GM19193 (cell line): Measurements from ENCODE around the gene PLXNA3.
A peak's percentile ranks its signal among the peaks of the same experiment; 100 is the strongest.

Experiments
- POLR2A ChIP-seq: IDR thresholded peaks from 4 replicates; pipeline ENCODE4 v1.6.1; 2011; ENCODE audit not compliant: insufficient read depth, insufficient read length; ENCODE audit errors: extremely low read depth

Gene PLXNA3

GRCh38 chrX:154458116-154458953 is at the start of gene PLXNA3:
PLXNA3 (plus strand) TSS chrX:154458281; CDS start chrX:154460184, 1,903 bp downstream.
- TF ChIP-seq POLR2A: peak; percentile 47

GRCh38 chrX:154408659-154409221 is 49.3 kb upstream of the PLXNA3 start:
- no peak for TF ChIP-seq POLR2A

DNA sequence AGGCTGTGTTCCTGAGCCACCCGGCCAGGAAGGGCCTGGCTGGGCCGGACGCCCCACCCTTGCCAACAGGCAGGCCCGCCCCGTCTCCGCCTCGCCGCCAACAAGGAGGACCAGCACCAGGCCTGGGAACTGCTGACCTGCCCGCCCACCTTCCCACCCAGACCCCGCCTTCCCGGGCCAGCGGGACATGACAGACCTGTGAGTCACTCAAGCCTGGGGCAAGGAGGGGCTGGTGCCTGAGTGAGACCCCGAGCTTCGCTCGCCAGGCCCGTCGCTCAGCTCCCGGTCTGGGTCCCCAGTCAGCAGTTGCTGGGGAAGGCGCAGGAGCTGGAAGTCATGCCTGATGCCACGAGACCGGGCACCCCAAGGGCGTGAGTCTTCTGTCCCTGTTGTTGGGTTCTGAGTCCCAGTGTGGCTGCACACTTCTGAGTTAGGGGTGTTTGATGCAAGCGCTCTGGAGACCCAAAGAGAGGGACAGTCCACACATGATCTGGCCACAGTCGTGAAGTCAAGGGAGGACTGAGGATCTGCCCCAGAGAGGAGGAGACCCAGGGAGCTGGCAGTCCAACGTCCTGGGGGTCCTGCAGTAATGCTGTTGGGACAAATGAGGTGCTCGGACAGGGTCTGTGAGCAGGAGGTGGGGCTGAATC is 48.7 kb upstream of the PLXNA3 start, which contains the start of gene DNASE1L1:
TSS of gene DNASE1L1 (minus strand) at position 33 of the 650 bp plus-strand sequence. CDS start 3,686 bp downstream, outside the sequence.
- no peak for TF ChIP-seq POLR2A

GRCh38 chrX:154411981-154412340 is 46.1 kb upstream of the PLXNA3 start:
- peak; percentile 28 for TF ChIP-seq POLR2A

GRCh38 chrX:154412468-154412867 is 45.6 kb upstream of the PLXNA3 start:
- TF ChIP-seq POLR2A: no peak

GRCh38 chrX:154413142-154413541 is 44.9 kb upstream of the PLXNA3 start:
- no peak for TF ChIP-seq POLR2A

GRCh38 chrX:154417157-154417556 is 40.9 kb upstream of the PLXNA3 start:
- no peak for TF ChIP-seq POLR2A

DNA sequence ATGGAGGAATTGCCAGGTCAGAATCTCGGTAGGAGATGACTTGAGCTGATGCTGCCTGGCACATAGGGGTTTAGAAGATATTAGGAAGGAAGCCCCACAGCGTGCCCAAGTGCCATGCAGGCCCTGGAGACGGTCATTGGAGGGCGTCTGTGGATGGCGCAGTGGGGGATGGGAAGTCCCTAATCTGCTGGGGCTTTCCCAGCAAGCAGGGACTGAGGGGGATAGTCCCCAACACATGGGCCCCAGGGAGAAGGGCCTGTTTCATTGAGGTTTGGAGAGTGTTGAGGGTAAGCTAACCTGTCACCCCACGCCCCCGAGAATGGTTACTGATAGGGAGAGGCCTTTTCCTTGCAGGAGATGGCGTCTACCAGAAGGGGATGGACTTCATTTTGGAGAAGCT is 38.9 kb upstream of the PLXNA3 start:
- TF ChIP-seq POLR2A: no peak

GRCh38 chrX:154419688-154420401 is 38.2 kb upstream of the PLXNA3 start:
- no peak for TF ChIP-seq POLR2A

DNA sequence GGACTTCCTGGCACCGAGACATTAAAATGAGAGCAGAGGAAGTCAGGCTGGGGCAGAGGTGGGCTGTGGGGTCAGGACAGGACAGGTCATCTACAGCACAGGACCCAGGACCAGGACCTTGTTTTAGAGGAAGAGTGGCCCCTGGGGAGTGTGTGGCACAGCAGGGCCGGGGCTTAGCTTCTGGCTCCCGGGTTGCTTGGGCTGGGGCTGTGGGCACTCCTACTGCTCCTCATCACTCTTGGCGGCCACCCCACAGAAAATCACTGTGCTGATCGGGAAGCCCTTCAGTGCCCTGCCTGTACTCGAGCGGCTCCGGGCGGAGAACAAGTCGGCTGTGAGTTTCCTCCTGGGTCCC is 37.7 kb upstream of the PLXNA3 start:
- no peak for TF ChIP-seq POLR2A

GRCh38 chrX:154426916-154427770 is 30.9 kb upstream of the PLXNA3 start:
- no peak for TF ChIP-seq POLR2A

- TF ChIP-seq POLR2A: peak; percentile 48
Observed at GRCh38 chrX:154428176-154429171, 29.6 kb upstream of the PLXNA3 start, which contains the start of gene ATP6AP1. ATP6AP1 (plus strand) TSS chrX:154428677; CDS start chrX:154428693, 16 bp downstream.

GRCh38 chrX:154429711-154430110 is 28.4 kb upstream of the PLXNA3 start:
- TF ChIP-seq POLR2A: no peak
